Prostate gland (tissue), 2 donors: Measurements from ENCODE around the gene ATXN2.

Source experiments
- CTCF ChIP-seq, 4 experiments: fragments of 200-600 bp in 2 of 4; fragments of 450-650 bp in 2 of 4; sonication (generic) in 2 of 4; IDR thresholded peaks; 1 replicate in 3 of 4; 2 replicates in 1 of 4; pipeline ENCODE4 v1.5.1; 2016 to 2019; ENCODE audit warnings: antibody characterized with exemption in 4 of 4, mild to moderate bottlenecking in 2 of 4, moderate library complexity in 2 of 4
- POLR2A ChIP-seq: fragments of 450-650 bp; IDR thresholded peaks from one replicate; pipeline ENCODE4 v1.6.1; 2016; ENCODE audit warnings: antibody characterized with exemption, mild to moderate bottlenecking

GRCh38 chr12:111519083-111519482 is 80.0 kb downstream of the ATXN2 start:
- TF ChIP-seq POLR2A (no peak), CTCF (IDR thresholded peaks at IDR 0.05) (no peak)
